Keratinocyte (primary cell): ENCODE measurements around the gene RSPH9. TPM values are rescaled to one million over a fixed set of nuclear protein-coding genes. Genes with fewer than 3 reads are reported as not detected.

Experiments used
- DNase-seq: peaks from one replicate; pipeline ENCODE4 v3.0.0-alpha.2; 2011; ENCODE audit warnings: low read depth, missing footprints, low spot score
- FAIRE-seq: peaks from 2 replicates; lab custom pipeline; 2011; peaks lifted over from hg19 to GRCh38; lab: Jason Lieb, UNC
- H2AFZ ChIP-seq: 2 replicates; pipeline ENCODE4 v1.6.0; 2012; ENCODE audit warnings: low read length, control low read depth, inconsistent platforms; ENCODE audit not compliant: control insufficient read depth
- H3K27ac ChIP-seq: 2 replicates; pipeline ENCODE4 v1.5.1; 2011; ENCODE audit warnings: low read length; ENCODE audit not compliant: control insufficient read depth, insufficient read depth
- H3K27me3 ChIP-seq: 3 replicates; pipeline ENCODE4 v1.6.0; 2011; ENCODE audit warnings: low read length; ENCODE audit not compliant: control insufficient read depth, insufficient read depth; ENCODE audit errors: extremely low read depth
- H3K36me3 ChIP-seq, 2 experiments: 2 replicates in 1 of 2; 3 replicates in 1 of 2; pipeline ENCODE4 v1.5.1; 2011; ENCODE audit warnings: low read length in 2 of 2, mild to moderate bottlenecking in 1 of 2; ENCODE audit not compliant: control insufficient read depth in 2 of 2, insufficient read depth in 2 of 2; ENCODE audit errors: extremely low read depth in 1 of 2
- H3K4me1 ChIP-seq: 3 replicates; pipeline ENCODE4 v1.5.1; 2011; ENCODE audit warnings: low read length; ENCODE audit not compliant: control insufficient read depth, insufficient read depth; ENCODE audit errors: extremely low read depth
- H3K4me2 ChIP-seq: 3 replicates; pipeline ENCODE4 v1.6.0; 2011; ENCODE audit warnings: low read depth, low read length; ENCODE audit not compliant: control insufficient read depth, insufficient read depth; ENCODE audit errors: extremely low read depth
- H3K4me3 ChIP-seq, 3 experiments: fragments of 200-600 bp in 1 of 3; sonication (generic) in 1 of 3; 2 replicates in 2 of 3; 3 replicates in 1 of 3; pipeline ENCODE4 v1.5.1; 2011 to 2016; ENCODE audit warnings: low read length in 3 of 3, mild to moderate bottlenecking in 3 of 3, control low read depth in 2 of 3, inconsistent platforms in 1 of 3, low read depth in 1 of 3, mixed read lengths in 1 of 3, mixed run types in 1 of 3, moderate library complexity in 1 of 3; ENCODE audit not compliant: control insufficient read depth in 2 of 3, insufficient read depth in 2 of 3; ENCODE audit errors: extremely low read depth in 1 of 3
- H3K79me2 ChIP-seq: 2 replicates; pipeline ENCODE4 v1.6.0; 2012; ENCODE audit warnings: low read length; ENCODE audit not compliant: control insufficient read depth, insufficient read depth
- H3K9ac ChIP-seq: 3 replicates; pipeline ENCODE4 v1.6.0; 2011; ENCODE audit warnings: low read length; ENCODE audit not compliant: control insufficient read depth, insufficient read depth; ENCODE audit errors: extremely low read depth
- H3K9me1 ChIP-seq: 3 replicates; pipeline ENCODE4 v1.6.0; 2011; ENCODE audit warnings: low read length; ENCODE audit not compliant: control insufficient read depth, insufficient read depth; ENCODE audit errors: extremely low read depth
- H3K9me3 ChIP-seq: 2 replicates; pipeline ENCODE4 v1.5.1; 2012; ENCODE audit warnings: low read depth, low read length; ENCODE audit not compliant: control insufficient read depth
- H4K20me1 ChIP-seq: 3 replicates; pipeline ENCODE4 v1.6.0; 2011; ENCODE audit warnings: low read length; ENCODE audit not compliant: control insufficient read depth, insufficient read depth; ENCODE audit errors: extremely low read depth
- CTCF ChIP-seq, 3 experiments: IDR thresholded peaks in 1 of 3; conservative IDR thresholded peaks in 1 of 3; optimal IDR thresholded peaks in 1 of 3; 2 replicates in 2 of 3; 3 replicates in 1 of 3; pipeline versions ENCODE3 to v1.5.1; 2011; ENCODE audit warnings: low read length in 3 of 3, mild to moderate bottlenecking in 3 of 3, moderate library complexity in 2 of 3, control low read depth in 1 of 3, inconsistent platforms in 1 of 3; ENCODE audit not compliant: insufficient read depth in 2 of 3; ENCODE audit errors: extremely low read depth in 1 of 3
- EZH2 ChIP-seq: IDR thresholded peaks from one replicate; pipeline ENCODE4 v1.6.1; 2012; ENCODE audit warnings: inconsistent platforms, mild to moderate bottlenecking, low read length, moderate library complexity
- dilution Hi-C: fragments of 300-500 bp; cut with MboI; formaldehyde crosslinking; loops from one replicate; pipeline ENCODE4 v1.7.0; 2020; ENCODE audit warnings: low sequenced_read_pairs; ENCODE audit not compliant: extremely low pct_ligation_motif_present
- polyA plus RNA-seq, 5 experiments: library from polyadenylated mRNA; depleted of rRNA in 3 of 5; stranded (reverse) in 3 of 5; stranded (forward) in 1 of 5; unstranded in 1 of 5; fragments of >200 nt; gene quantifications; 1 replicate in 1 of 5; 2 replicates in 3 of 5; 3 replicates in 1 of 5; pipeline versions ENCODE4 v1.2.1 to v1.2.3, GENCODE V29; 2011 to 2012; ENCODE audit warnings: missing spikeins in 2 of 5, low read depth in 1 of 5, low replicate concordance in 1 of 5

Gene RSPH9
- polyA plus RNA-seq, 1 donor (not counting 4 experiments of a cell fraction or from before 2014, with no cell fraction given): not detected

DNA sequence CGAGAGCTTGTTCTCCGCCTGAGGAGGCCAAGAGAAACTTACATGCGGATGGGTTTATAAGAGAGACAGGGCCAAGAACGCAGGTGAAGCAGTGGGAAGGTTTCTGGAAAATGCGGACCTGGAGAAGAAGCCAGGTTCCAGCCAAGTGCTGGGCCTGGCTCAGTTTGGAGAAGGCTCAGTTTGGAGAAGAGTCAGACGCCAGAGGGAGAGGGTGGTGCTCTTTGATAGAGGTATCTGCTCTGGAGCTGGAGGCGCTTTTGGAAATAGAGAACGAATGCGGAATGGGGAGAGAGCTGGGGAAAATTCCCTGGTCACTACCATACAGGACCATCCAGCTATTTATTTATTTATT lies 753 bp downstream of the RSPH9 start:
- no peaks in the 10 kb centered on the region for H3K27me3 ChIP-seq
- DNase-seq: no peak
- no peaks in the 10 kb centered on the region for H3K9me1 ChIP-seq
- peaks cover 6% of the 10 kb centered on the region for H3K79me2 ChIP-seq
- dilution Hi-C loops: no loop called here
- TF ChIP-seq EZH2 (no peak), CTCF (optimal IDR thresholded peaks at IDR 0.05 in 1 of 3, IDR thresholded peaks at IDR 0.05 in 1 of 3, conservative IDR thresholded peaks at IDR 0.05 in 1 of 3; ENCODE audit: extremely low read depth in 1 of 3, insufficient read depth in 2 of 3, low read length in 3 of 3) (no peak)
- no peak overlapping the region for H3K27ac ChIP-seq
- H3K4me3 ChIP-seq: peak overlapping the region in 1 of 3 experiments; percentile 42
- H3K4me1 ChIP-seq: no peaks in the 10 kb centered on the region
- no peak overlapping the region for H3K9ac ChIP-seq
- peak overlapping the region; percentile 67 for H2AFZ ChIP-seq
- H3K4me2 ChIP-seq: peak overlapping the region; percentile 35
- no peak for FAIRE-seq
- H4K20me1 ChIP-seq: no peaks in the 10 kb centered on the region
- H3K9me3 ChIP-seq: no peaks in the 10 kb centered on the region
- H3K36me3 ChIP-seq: peaks cover 3 to 6% of the 10 kb centered on the region in 2 experiments

DNA sequence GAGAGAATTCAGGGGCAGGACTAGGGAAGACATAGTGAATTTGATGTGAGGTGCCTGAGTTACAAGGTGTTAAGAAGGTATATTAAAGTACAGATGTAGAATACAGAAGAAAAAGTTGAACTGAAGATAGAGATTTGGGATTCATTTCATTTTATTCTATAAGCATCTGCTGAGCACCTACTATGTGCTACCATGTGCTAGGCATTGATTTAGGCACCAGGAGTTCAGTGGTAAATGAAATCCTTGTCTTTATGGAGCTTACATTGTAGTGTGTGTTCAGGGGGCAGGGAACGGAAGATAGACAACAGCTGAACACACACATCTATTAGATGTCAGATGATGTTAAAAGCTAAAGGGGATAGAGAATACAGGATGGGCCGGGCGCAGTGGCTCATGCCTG lies 2.8 kb downstream of the RSPH9 start:
- Histone ChIP-seq H3K9me3 (no peaks in the 10 kb centered on the region), H3K4me1 (no peaks in the 10 kb centered on the region), H3K4me3 (no peak overlapping the region), H3K27me3 (no peaks in the 10 kb centered on the region), H3K9ac (no peak overlapping the region), H3K27ac (no peak overlapping the region), H3K9me1 (no peaks in the 10 kb centered on the region), H3K36me3 (no peaks in the 10 kb centered on the region), H2AFZ (no peak overlapping the region), H3K79me2 (no peaks in the 10 kb centered on the region), H3K4me2 (no peak overlapping the region), H4K20me1 (no peaks in the 10 kb centered on the region)
- TF ChIP-seq CTCF (optimal IDR thresholded peaks at IDR 0.05 in 1 of 3, IDR thresholded peaks at IDR 0.05 in 1 of 3, conservative IDR thresholded peaks at IDR 0.05 in 1 of 3; ENCODE audit: extremely low read depth in 1 of 3, insufficient read depth in 2 of 3, low read length in 3 of 3) (no peak), EZH2 (no peak)
- FAIRE-seq (no peak), DNase-seq (no peak)
- dilution Hi-C loops: no loop called here
